Upper lobe of left lung (tissue), 6 donors: ENCODE results near the gene SRPX. TPM values are rescaled to one million over a fixed set of nuclear protein-coding genes. Genes with fewer than 3 reads are reported as not detected.

Experiments used
- ATAC-seq, 2 donors: fragments of 200-7000 bp; cut with Tn5 transposase; one replicate each; pipeline ENCODE4 v1.9.1; 2022; ENCODE audit warnings: mild to moderate bottlenecking in 2 of 2, moderate library complexity in 2 of 2; ENCODE audit not compliant: low FRiP score in 2 of 2
- DNase-seq, 2 donors: peaks; one replicate each; pipeline ENCODE4 v3.0.0-alpha.2; 2019 to 2020
- H3K27ac ChIP-seq, 4 donors: fragments of 200-600 bp; sonication (generic); one replicate each; pipeline ENCODE4 v1.5.1; 2016 to 2019
- H3K27me3 ChIP-seq, 4 donors: fragments of 200-600 bp; sonication (generic); one replicate each; pipeline ENCODE4 v1.5.1; 2017 to 2019
- H3K36me3 ChIP-seq, 4 donors: fragments of 200-600 bp; sonication (generic); one replicate each; pipeline ENCODE4 v1.5.1; 2016 to 2019
- H3K4me1 ChIP-seq, 4 donors: fragments of 200-600 bp; sonication (generic); one replicate each; pipeline ENCODE4 v1.5.1; 2018 to 2019
- H3K4me3 ChIP-seq, 4 donors: fragments of 200-600 bp; sonication (generic); one replicate each; pipeline ENCODE4 v1.5.1; 2017 to 2019; ENCODE audit warnings: mild to moderate bottlenecking in 2 of 4, moderate library complexity in 1 of 4
- H3K9me3 ChIP-seq, 4 donors: fragments of 200-600 bp; sonication (generic); one replicate each; pipeline ENCODE4 v1.5.1; 2018 to 2019
- CTCF ChIP-seq, 6 experiments: fragments of 450-650 bp in 4 of 6; fragments of 200-600 bp in 2 of 6; sonication (generic) in 2 of 6; IDR thresholded peaks; one replicate each; pipeline ENCODE4 v1.5.1; 2016 to 2019; ENCODE audit warnings: antibody characterized with exemption in 6 of 6
- EP300 ChIP-seq, 4 donors: sonication (generic); formaldehyde crosslinking; IDR thresholded peaks; one replicate each; pipeline ENCODE4 v1.5.1; 2017; ENCODE audit warnings: antibody characterized with exemption in 4 of 4, control low read depth in 2 of 4
- POLR2A ChIP-seq, 4 donors: fragments of 450-650 bp; IDR thresholded peaks; one replicate each; pipeline ENCODE4 v1.5.1; 2016 to 2017; ENCODE audit warnings: antibody characterized with exemption in 4 of 4, mild to moderate bottlenecking in 2 of 4
- POLR2AphosphoS5 ChIP-seq, 2 donors: sonication (generic); formaldehyde crosslinking; IDR thresholded peaks; one replicate each; pipeline ENCODE4 v1.5.1; 2017; ENCODE audit warnings: antibody characterized with exemption in 2 of 2
- WGBS, 2 donors: methylation state at CpG; one replicate each; pipeline ENCODE4 v1.1.5; 2017 to 2018; 5-methylcytosine and 5-hydroxymethylcytosine counted together
- total RNA-seq, 6 donors: library from RNA; depleted of rRNA in 4 of 6; stranded (reverse); fragments of >200 nt in 4 of 6; gene quantifications; one replicate each; pipeline versions ENCODE4 v1.1.0 to v1.2.1, GENCODE V29; 2016 to 2021
- donor health status: DM: no; HTN: no; CAD: no; lungs with moderate emphysema.
- donor health status: DM: no; HTN: yes; CAD: no; lungs with severe emphysema.

SRPX gene
- total RNA-seq, 6 donors from 2014 or later, result 1.0 to 76.6 (median 41.3) TPM

- no peak for ATAC-seq
- H3K27me3 ChIP-seq, result no peaks in the 10 kb centered on the region
- WGBS, 2 donors, result 78 to 95% methylated on average over 1 of the region's 1 CpG
- H3K27ac ChIP-seq, result no peak overlapping the region
- no peak overlapping the region for H3K4me3 ChIP-seq
- peaks cover 0 to 9% (median 0%) of the 10 kb centered on the region in 4 donors for H3K9me3 ChIP-seq
- no peaks in the 10 kb centered on the region for H3K4me1 ChIP-seq
- no peaks in the 10 kb centered on the region for H3K36me3 ChIP-seq
- DNase-seq, result no peak
- TF ChIP-seq CTCF (IDR thresholded peaks at IDR 0.05) (no peak), POLR2AphosphoS5 (IDR thresholded peaks at IDR 0.05) (no peak), EP300 (IDR thresholded peaks at IDR 0.05) (no peak), POLR2A (IDR thresholded peaks at IDR 0.05) (no peak)
These were observed 117.8 kb downstream of the SRPX start for GRCh38 chrX:38102875-38103274.

DNA sequence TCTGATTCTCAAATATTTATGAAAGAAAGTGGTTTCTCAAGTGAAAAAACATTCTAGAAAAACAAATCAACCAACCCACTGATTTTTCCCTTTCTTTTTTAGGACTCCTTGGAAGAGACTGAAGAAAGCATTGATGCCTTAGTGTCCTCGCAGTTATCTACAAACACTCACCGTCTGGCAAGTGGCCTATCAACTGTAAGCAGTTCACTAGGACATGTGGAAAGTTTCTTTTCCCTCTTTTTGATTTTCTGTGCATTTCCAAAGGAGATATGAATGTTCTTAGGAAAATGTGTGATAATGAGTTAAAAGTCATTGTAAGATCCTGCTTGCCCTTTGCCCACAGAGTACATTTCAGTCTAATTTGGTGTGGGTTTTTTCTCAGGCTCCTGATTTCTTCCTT is 118.4 kb downstream of the SRPX start:
- no peak for DNase-seq
- Histone ChIP-seq H3K9me3 (peaks cover 0 to 9% (median 0%) of the 10 kb centered on the region in 4 donors), H3K4me1 (no peaks in the 10 kb centered on the region), H3K27ac (no peak overlapping the region), H3K4me3 (no peak overlapping the region), H3K36me3 (no peaks in the 10 kb centered on the region), H3K27me3 (no peaks in the 10 kb centered on the region)
- ATAC-seq, result no peak
- 65 to 75% methylated on average over 2 of the region's 2 CpGs for WGBS, 2 donors
- TF ChIP-seq POLR2AphosphoS5 (IDR thresholded peaks at IDR 0.05) (no peak), EP300 (IDR thresholded peaks at IDR 0.05) (no peak), POLR2A (IDR thresholded peaks at IDR 0.05) (no peak), CTCF (IDR thresholded peaks at IDR 0.05) (no peak)

DNA sequence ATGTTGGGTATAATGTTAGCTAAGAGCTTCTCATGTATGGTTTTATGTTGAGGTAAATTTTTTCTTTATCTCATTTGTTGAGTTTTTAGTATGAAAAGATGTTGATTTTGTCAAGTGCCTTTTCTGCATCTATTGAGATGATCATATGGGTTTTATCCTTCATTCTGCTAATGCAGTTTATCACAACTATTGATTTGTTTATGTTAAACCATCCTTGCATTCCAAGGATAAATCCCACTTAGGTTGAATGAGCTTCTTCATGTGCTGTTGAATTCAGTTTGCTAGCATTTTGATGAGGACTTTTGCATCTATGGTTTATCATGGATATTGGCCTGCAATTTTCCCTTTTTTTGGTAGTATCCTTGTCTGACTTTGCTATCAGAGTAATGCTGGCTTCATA is 121.0 kb downstream of the SRPX start:
- no peak for DNase-seq
- Histone ChIP-seq H3K27me3 (no peaks in the 10 kb centered on the region), H3K36me3 (no peaks in the 10 kb centered on the region), H3K4me1 (no peaks in the 10 kb centered on the region), H3K4me3 (no peak overlapping the region), H3K9me3 (peaks cover 0 to 9% (median 0%) of the 10 kb centered on the region in 4 donors), H3K27ac (no peak overlapping the region)
- no peak for ATAC-seq
- TF ChIP-seq POLR2A (IDR thresholded peaks at IDR 0.05) (no peak), EP300 (IDR thresholded peaks at IDR 0.05) (no peak)

Other genes with a start within 250 kb of the SRPX start
- gene SYTL5, start 214.3 kb downstream of the SRPX start, total RNA-seq, result 1 to 10 TPM in 3 of 6 donors, under 1 TPM in 3; 0.30 to 3.6 (median 0.71) TPM
- 10 to 100 TPM; 15.8 to 82.8 (median 30.1) TPM for gene RPGR, start 106.6 kb upstream of the SRPX start, total RNA-seq
- 1 to 10 TPM in 1 of 6 donors, under 1 TPM in 2, not detected in 3; 0.69 to 2.5 (median 0.76) TPM for gene OTC, start 131.7 kb upstream of the SRPX start, total RNA-seq